Tibial nerve (tissue), 4 donors: ENCODE results near the gene DYNC1H1.

ENCODE experiments used
- CTCF ChIP-seq, 5 experiments: fragments of 200-600 bp in 3 of 5; fragments of 450-650 bp in 2 of 5; sonication (generic) in 3 of 5; IDR thresholded peaks; one replicate each; pipeline ENCODE4 v1.5.1; 2016 to 2019; ENCODE audit warnings: antibody characterized with exemption in 5 of 5, mild to moderate bottlenecking in 3 of 5, moderate library complexity in 2 of 5
- EP300 ChIP-seq, 2 donors: sonication (generic); formaldehyde crosslinking; IDR thresholded peaks; one replicate each; pipeline ENCODE4 v1.6.1; 2017; ENCODE audit warnings: antibody characterized with exemption in 2 of 2, mild to moderate bottlenecking in 1 of 2
- POLR2A ChIP-seq, 2 donors: fragments of 450-650 bp; IDR thresholded peaks; one replicate each; pipeline ENCODE4 v1.6.1; 2017; ENCODE audit warnings: antibody characterized with exemption in 2 of 2, mild to moderate bottlenecking in 2 of 2, moderate library complexity in 2 of 2

DNA sequence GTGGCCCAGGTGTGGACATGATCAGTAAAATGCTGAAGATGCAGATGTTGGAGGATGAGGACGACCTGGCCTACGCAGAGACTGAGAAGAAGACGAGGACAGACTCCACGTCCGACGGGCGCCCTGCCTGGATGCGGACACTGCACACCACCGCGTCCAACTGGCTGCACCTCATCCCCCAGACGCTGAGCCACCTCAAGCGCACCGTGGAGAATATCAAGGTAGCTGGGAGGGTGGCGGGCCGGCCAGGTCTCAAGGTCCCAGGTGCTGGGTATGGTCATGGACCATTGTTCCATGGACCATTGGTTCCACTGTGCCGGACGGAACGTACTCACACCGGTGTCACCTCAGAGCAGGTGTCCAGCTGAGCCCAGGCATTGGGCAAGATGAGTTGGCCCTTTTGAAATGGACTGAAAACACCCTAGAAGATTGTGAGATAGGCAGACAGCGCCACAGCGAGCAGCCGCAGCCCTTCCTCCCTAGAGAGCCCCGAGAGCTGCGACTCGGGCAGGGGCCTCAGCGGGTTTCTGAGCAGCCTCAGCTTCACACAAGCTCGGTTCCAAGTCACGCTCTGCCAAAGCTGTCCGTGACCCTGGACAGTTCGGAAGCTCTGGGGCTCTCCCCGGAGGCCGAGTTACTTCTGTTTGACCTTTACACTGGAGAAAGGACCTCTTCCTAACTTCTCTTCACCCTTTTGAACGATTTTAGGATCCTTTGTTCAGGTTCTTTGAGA is 83.6 kb downstream of the DYNC1H1 start:
- TF ChIP-seq CTCF (IDR thresholded peaks at IDR 0.05) (no peak), POLR2A (IDR thresholded peaks at IDR 0.05) (no peak), EP300 (IDR thresholded peaks at IDR 0.05) (no peak)
